Coronary artery (tissue), 2 donors: Measurements from ENCODE around the gene BACH2.

Experiments used
- DNase-seq: peaks from one replicate; pipeline ENCODE4 v3.0.0-alpha.2; 2017; ENCODE audit warnings: low spot score
- H3K27ac ChIP-seq, 2 donors: fragments of 200-600 bp; sonication (generic); one replicate each; pipeline ENCODE4 v1.5.1; 2016 to 2019
- H3K4me3 ChIP-seq: fragments of 200-600 bp; sonication (generic); 2 replicates; pipeline ENCODE4 v1.5.1; 2016; ENCODE audit warnings: mild to moderate bottlenecking, moderate library complexity
- TF ChIP-seq, protein P1 (sequence below): fragments of 200-600 bp; sonication (generic); IDR thresholded peaks from one replicate; pipeline ENCODE4 v1.5.1; 2019; ENCODE audit warnings: antibody characterized with exemption

BACH2 gene

DNA sequence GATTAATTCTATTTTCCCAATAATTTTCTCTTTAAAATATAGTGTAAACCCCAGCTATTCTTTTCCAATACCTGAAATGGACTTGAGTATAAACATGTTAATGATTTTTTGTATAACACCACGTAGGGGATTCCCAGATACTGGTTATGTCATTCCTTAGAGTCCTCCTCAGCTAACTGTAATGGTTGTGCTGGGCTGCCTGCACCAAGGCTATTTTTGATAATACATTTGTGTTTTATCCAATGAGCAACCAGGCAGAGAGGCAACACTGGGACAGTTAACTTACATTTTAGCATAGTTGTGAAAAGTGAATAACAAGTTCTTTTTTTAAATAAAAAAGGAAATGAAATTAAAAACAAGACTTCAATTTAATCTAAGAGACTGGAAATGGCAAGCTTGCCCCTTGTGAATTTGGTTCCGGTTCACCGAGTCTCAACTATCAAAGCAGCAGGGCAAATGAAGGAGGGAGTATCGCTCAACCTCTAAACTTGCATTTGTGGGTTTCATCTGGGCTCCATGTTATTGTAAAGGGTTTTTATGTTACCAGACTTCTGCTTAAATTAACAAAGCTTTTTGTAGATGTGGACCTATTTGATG is 18.8 kb upstream of the BACH2 start:
- no peak for DNase-seq
- no peak overlapping the region for H3K4me3 ChIP-seq
- H3K27ac ChIP-seq: no peak overlapping the region
- TF ChIP-seq, protein P1, sequence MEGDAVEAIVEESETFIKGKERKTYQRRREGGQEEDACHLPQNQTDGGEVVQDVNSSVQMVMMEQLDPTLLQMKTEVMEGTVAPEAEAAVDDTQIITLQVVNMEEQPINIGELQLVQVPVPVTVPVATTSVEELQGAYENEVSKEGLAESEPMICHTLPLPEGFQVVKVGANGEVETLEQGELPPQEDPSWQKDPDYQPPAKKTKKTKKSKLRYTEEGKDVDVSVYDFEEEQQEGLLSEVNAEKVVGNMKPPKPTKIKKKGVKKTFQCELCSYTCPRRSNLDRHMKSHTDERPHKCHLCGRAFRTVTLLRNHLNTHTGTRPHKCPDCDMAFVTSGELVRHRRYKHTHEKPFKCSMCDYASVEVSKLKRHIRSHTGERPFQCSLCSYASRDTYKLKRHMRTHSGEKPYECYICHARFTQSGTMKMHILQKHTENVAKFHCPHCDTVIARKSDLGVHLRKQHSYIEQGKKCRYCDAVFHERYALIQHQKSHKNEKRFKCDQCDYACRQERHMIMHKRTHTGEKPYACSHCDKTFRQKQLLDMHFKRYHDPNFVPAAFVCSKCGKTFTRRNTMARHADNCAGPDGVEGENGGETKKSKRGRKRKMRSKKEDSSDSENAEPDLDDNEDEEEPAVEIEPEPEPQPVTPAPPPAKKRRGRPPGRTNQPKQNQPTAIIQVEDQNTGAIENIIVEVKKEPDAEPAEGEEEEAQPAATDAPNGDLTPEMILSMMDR: no peak

DNA sequence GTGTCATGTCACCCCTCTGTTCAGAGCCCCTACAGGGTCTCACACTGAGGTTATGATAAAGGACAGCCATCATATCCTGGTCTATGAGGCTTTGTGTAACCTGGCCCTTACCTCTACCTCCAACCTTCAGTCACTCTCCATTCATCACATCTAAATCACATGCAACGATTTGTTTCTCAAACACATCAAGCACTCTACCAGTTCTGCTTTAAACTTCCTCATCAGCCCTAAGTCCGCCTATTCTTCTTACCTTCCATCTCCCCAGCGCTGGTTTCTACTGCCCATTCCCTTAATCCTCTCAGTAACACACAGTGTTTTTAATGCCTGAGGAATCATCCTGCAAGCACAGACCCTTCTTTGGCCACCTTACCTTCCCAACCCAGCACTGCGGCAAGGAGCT is 17.9 kb upstream of the BACH2 start:
- TF ChIP-seq, protein P1: no peak
- H3K27ac ChIP-seq: no peak overlapping the region
- no peak for DNase-seq
- no peak overlapping the region for H3K4me3 ChIP-seq

DNA sequence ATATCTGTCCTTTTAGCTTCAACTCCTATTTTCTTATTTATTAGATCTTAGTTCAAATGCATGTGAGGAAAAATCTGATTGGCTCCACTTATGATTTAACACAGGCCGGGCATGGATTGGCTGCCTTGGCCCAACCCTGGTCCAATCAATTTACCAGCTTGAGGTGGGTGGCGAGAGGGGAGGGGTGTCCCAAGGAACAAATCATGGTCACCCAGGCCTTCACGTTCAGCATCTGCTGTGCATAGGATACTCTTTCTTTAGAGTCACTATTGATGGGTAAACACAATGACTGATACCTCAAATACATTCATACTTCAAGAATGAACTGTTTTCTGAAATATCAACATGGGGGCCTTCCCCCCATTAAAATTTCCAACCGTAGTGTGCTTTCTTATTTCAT is 14.9 kb upstream of the BACH2 start:
- no peak overlapping the region for H3K27ac ChIP-seq
- H3K4me3 ChIP-seq: no peak overlapping the region
- no peak for DNase-seq
- TF ChIP-seq, protein P1: no peak

DNA sequence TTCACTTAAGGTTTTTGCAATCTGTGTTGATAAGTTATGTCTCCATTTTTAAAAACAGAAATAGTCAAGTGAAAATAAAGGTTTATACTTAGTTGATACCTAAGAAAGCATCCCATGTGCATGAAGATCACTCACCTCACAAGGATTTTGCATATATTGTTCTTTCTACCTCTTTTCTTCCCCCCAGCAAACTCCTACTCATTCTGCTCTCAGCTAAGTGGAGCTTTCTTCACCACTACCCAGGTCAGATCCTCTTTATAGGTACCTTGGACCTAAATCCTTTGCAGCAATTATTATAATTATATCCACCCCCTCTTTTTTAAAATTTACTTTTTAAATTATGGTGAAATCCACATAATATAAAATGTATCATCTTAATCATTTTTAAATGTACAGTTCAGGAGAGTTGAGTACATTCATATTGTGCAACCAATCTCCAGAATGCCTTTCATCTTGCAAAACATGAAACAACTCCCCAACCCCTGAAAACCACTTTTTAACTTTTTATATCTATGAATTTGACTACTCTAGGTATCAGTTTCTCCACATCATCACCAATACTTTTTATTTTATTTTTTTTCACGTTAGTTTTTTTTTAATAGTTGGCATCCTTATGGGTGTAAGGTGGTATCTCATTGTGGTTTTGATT is 9.3 kb upstream of the BACH2 start:
- TF ChIP-seq, protein P1: no peak
- Histone ChIP-seq H3K27ac (no peak overlapping the region), H3K4me3 (no peak overlapping the region)
- DNase-seq: no peak

DNA sequence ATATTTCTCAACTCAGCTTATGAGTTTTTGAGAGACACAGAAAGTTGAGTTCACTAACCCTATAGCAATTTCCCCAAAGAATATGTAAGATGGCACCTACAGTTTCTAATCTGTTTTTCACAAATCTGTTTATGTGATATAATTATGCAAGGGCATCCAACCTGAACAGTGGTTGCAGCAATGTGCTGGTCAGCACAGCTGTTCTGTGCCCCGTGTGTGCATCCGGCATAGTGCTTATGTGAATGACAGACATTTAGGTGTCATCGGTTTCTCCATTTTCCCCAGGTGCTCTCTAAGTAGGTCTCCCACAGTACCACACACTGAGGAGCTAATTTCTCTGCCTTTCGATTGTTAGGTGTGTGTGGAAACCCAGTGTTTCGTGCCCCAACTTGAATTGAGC is 7.7 kb upstream of the BACH2 start:
- TF ChIP-seq, protein P1: no peak
- Histone ChIP-seq H3K4me3 (no peak overlapping the region), H3K27ac (no peak overlapping the region)
- DNase-seq: no peak

DNA sequence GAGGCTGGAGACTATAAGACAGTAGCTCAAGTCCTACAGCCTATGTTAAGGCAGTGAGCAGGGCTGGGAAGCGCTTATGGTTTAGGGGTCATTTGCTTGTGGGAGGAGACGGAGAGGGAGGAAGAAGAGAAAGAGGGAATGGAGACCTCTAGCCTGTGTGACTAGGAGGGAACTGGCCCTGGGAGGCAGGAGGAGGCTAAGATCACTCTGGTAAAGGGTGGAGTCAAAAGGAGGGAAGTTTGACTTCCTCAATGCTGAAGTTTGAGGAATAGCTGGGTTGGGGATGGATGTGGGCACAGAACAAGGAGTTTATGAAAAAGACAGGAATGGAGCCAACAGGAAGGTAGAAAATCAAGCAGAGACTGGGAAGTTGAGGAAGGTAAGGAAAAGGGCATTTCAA is 6.4 kb upstream of the BACH2 start:
- TF ChIP-seq, protein P1: no peak
- no peak overlapping the region for H3K27ac ChIP-seq
- DNase-seq: no peak

DNA sequence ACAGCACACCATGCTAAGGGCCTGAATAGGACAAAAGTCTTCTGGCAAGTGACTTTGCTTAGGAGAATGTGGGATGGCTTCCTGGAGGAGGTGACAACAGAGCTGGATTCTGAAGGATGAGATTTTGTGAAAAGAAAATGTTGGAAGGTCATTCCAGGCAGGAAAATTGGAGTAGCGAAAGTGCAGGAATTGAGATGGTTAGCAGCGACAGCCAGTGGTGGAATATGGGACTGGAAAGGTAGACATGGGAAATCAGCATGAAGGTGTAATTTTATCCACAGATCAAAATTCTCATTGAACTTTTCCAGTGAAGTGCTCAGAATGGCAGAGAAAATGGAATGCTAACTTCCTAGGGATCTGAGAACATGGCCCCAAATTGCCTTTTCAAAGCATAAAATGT is 5.7 kb upstream of the BACH2 start:
- Histone ChIP-seq H3K4me3 (no peak overlapping the region), H3K27ac (no peak overlapping the region)
- TF ChIP-seq, protein P1: no peak
- no peak for DNase-seq

More for the DNA sequence above, 6.4 kb upstream of the BACH2 start:
- H3K4me3 ChIP-seq: no peak overlapping the region
